ENCODE measurements around the gene LEO1.
A peak's percentile ranks its signal among the peaks of the same experiment; 100 is the strongest.

LEO1 gene

GRCh38 chr15:51971375-51972133 is at the start of gene LEO1:
Gene LEO1, minus strand, starts transcription at chr15:51971778. Its CDS starts 33 bp downstream, at chr15:51971745.
- DNase-seq: peak; percentile 98

GRCh38 chr15:52021128-52021671 is 49.6 kb upstream of the LEO1 start:
- DNase-seq: peak; percentile 95

- peak; percentile 17 for DNase-seq
These were observed 48.9 kb upstream of the LEO1 start for GRCh38 chr15:52020221-52021085.

- DNase-seq: peak; percentile 85
These were observed 48.0 kb upstream of the LEO1 start for GRCh38 chr15:52019394-52020220.

- DNase-seq: peak; percentile 92
These were observed 47.3 kb upstream of the LEO1 start, which contains the start of gene MAPK6 for GRCh38 chr15:52018693-52019393. Gene MAPK6, plus strand, starts transcription at chr15:52019219. Its CDS starts 27,242 bp downstream, at chr15:52046461.

- peak; percentile 48 for DNase-seq
These were observed 46.7 kb upstream of the LEO1 start for GRCh38 chr15:52018244-52018643.

GRCh38 chr15:52016316-52016715 is 44.7 kb upstream of the LEO1 start:
- no peak for DNase-seq

GRCh38 chr15:52014616-52015015 is 43.0 kb upstream of the LEO1 start:
- no peak for DNase-seq

- DNase-seq: peak; percentile 70
These were observed 41.7 kb upstream of the LEO1 start for GRCh38 chr15:52013151-52013791.

GRCh38 chr15:52012210-52012609 is 40.6 kb upstream of the LEO1 start:
- no peak for DNase-seq

GRCh38 chr15:52011711-52012144 is 40.1 kb upstream of the LEO1 start:
- DNase-seq: no peak

GRCh38 chr15:52010633-52011595 is 39.3 kb upstream of the LEO1 start:
- peak; percentile 86 for DNase-seq

- no peak for DNase-seq
These were observed 37.3 kb upstream of the LEO1 start for GRCh38 chr15:52008698-52009434.

- no peak for DNase-seq
These were observed 36.8 kb upstream of the LEO1 start for GRCh38 chr15:52008359-52008697.

GRCh38 chr15:52006702-52007340 is 35.2 kb upstream of the LEO1 start:
- no peak for DNase-seq

- peak; percentile 51 for DNase-seq
These were observed 34.4 kb upstream of the LEO1 start for GRCh38 chr15:52005748-52006701.

GRCh38 chr15:52004806-52005205 is 33.2 kb upstream of the LEO1 start:
- DNase-seq: no peak

GRCh38 chr15:52003710-52004109 is 32.1 kb upstream of the LEO1 start:
- DNase-seq: no peak
